ENCODE data around the gene MICU1.

DNA sequence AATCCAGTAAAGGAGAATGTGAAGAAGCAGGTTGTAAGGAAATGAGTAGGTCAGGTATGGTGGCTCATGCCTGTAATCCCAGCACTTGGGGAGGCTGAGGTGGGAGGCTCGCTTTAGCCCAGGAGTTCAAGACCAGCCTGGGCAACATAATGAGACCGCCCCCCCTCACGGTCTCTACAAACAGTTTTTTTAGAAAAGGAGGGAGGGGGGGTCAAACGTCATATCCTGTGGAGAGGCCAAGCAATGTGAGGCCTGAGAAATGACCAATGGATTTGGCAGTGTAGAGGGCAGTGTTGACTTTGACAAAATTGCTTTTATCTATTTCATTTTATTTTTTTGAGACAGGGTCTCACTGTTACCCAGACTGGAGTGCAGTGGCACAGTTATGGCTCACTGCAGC lies 268.9 kb downstream of the MICU1 start:
- TF ChIP-seq, protein P1, sequence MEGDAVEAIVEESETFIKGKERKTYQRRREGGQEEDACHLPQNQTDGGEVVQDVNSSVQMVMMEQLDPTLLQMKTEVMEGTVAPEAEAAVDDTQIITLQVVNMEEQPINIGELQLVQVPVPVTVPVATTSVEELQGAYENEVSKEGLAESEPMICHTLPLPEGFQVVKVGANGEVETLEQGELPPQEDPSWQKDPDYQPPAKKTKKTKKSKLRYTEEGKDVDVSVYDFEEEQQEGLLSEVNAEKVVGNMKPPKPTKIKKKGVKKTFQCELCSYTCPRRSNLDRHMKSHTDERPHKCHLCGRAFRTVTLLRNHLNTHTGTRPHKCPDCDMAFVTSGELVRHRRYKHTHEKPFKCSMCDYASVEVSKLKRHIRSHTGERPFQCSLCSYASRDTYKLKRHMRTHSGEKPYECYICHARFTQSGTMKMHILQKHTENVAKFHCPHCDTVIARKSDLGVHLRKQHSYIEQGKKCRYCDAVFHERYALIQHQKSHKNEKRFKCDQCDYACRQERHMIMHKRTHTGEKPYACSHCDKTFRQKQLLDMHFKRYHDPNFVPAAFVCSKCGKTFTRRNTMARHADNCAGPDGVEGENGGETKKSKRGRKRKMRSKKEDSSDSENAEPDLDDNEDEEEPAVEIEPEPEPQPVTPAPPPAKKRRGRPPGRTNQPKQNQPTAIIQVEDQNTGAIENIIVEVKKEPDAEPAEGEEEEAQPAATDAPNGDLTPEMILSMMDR (conservative IDR thresholded peaks at IDR 0.05), result no peak
- no peak for TF ChIP-seq EZH2 (IDR thresholded peaks at IDR 0.05; ENCODE audit: low read depth)

Data from PC-9 (cell line).